Measurements from ENCODE around the gene BLM.
"Not testable (repeated sequence)": the region's sequence is repeated elsewhere in the genome, so short reads cannot be mapped to it uniquely, and the experiment has no call there.

Gene BLM

DNA sequence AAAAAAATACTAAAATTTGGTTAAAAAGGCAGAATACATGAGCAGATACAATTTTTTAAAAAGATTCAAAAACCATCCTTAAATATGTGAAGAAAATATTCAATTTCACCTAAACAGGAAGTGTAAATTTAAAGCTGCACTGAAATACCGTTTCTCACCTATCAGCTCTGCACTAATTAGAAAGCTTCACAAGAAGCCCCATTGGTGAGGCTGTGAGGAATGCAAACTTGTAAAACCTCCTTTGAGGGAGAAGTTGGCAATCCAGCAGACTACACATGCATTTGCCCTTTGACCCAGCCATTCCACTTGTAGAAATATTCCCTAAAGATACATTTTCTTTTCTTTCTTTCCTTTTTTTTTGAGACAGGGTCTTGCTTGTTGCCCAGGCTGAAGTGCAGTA, 18.8 kb downstream of the BLM start:
- no peaks in the 10 kb centered on the region for H3K4me1 Mint-ChIP-seq
- TF ChIP-seq, protein P1, sequence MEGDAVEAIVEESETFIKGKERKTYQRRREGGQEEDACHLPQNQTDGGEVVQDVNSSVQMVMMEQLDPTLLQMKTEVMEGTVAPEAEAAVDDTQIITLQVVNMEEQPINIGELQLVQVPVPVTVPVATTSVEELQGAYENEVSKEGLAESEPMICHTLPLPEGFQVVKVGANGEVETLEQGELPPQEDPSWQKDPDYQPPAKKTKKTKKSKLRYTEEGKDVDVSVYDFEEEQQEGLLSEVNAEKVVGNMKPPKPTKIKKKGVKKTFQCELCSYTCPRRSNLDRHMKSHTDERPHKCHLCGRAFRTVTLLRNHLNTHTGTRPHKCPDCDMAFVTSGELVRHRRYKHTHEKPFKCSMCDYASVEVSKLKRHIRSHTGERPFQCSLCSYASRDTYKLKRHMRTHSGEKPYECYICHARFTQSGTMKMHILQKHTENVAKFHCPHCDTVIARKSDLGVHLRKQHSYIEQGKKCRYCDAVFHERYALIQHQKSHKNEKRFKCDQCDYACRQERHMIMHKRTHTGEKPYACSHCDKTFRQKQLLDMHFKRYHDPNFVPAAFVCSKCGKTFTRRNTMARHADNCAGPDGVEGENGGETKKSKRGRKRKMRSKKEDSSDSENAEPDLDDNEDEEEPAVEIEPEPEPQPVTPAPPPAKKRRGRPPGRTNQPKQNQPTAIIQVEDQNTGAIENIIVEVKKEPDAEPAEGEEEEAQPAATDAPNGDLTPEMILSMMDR (IDR thresholded peaks at IDR 0.05; ENCODE audit: unreplicated experiment in 3 of 3), result no peak
- H3K27me3 Mint-ChIP-seq (ENCODE audit: low read depth), result no peaks in the 10 kb centered on the region
- no peak overlapping the region for H3K27ac Mint-ChIP-seq
- peaks cover 28% of the 10 kb centered on the region for H3K36me3 Mint-ChIP-seq (ENCODE audit: low read depth)
- peaks cover 7% of the 10 kb centered on the region for H3K9me3 Mint-ChIP-seq
- no peak overlapping the region for H3K4me3 Mint-ChIP-seq

DNA sequence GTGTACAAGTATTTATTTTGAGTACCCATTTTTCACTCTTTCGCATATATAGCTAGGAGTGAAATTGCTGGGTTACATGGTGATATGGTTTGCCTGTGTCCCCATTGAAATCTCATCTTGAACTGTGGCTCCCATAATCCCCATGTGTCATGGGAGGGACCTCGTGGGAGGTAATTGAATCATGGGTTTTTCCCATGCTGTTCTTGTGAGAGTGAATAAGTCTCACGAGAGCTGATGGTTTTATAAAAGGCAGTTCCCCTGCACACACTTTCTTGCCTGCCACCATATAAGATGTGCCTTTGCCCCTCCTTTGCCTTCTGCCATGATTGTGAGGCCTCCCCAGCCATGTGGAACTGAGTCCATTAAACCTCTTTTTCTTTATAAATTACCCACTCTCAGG, 23.4 kb downstream of the BLM start:
- not testable (repeated sequence) for H3K9me3 Mint-ChIP-seq

DNA sequence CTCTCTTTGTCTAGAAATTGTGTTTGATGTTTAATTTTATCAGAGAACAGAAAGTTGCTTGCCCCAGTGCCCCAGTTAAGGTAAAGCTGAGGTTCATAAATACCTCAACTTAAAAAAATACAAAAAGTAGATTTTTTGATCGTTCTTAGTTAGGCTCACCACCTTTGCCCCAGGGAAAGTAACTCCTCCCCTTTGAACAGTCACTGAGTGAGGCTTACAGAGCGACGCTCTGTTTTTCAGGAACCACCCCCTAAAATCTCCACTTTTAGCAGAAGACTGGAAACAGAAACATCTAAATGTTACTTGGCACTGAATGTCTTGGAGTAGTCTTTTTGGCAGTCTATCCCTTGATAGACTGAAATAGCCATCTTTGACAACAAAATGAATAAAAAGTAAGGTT, 24.9 kb downstream of the BLM start:
- peaks cover 9% of the 10 kb centered on the region for H3K36me3 Mint-ChIP-seq (ENCODE audit: low read depth)

More for the DNA sequence above, 23.4 kb downstream of the BLM start:
- H3K27ac Mint-ChIP-seq; H3K36me3 Mint-ChIP-seq (ENCODE audit: low read depth); H3K27me3 Mint-ChIP-seq (ENCODE audit: low read depth); H3K4me1 Mint-ChIP-seq; H3K4me3 Mint-ChIP-seq: not testable (repeated sequence)

DNA sequence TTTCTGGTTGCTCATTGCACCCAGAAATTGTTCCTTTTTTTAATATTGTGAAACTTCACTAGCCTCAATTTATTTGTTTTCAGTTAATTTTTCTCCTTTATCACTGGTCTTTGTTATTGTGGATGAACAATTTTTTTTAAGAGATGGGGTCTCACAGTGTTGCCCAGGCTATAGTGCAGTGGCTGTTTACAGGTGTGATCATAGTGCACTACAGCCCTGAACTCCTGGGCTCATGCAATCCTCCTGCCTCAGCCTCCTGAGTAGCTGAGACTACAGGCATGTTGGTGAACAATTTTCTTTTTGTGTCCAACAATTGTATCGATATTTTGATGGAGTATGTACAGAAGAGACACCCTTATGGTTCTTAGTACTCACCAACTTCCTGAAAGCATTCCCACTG, 26.3 kb downstream of the BLM start:
- no peak overlapping the region for H3K27ac Mint-ChIP-seq
- H3K9me3 Mint-ChIP-seq, result peaks cover 7% of the 10 kb centered on the region
- H3K27me3 Mint-ChIP-seq (ENCODE audit: low read depth), result no peaks in the 10 kb centered on the region
- peaks cover 12% of the 10 kb centered on the region for H3K36me3 Mint-ChIP-seq (ENCODE audit: low read depth)
- no peaks in the 10 kb centered on the region for H3K4me1 Mint-ChIP-seq
- TF ChIP-seq, protein P1 (IDR thresholded peaks at IDR 0.05; ENCODE audit: unreplicated experiment in 3 of 3), result no peak
- no peak overlapping the region for H3K4me3 Mint-ChIP-seq

More for the DNA sequence above, 24.9 kb downstream of the BLM start:
- Mint-ChIP-seq H3K4me1 (no peaks in the 10 kb centered on the region), H3K27me3 (ENCODE audit: low read depth) (no peaks in the 10 kb centered on the region), H3K4me3 (no peak overlapping the region), H3K9me3 (peaks cover 7% of the 10 kb centered on the region), H3K27ac (no peak overlapping the region)
- TF ChIP-seq, protein P1 (IDR thresholded peaks at IDR 0.05; ENCODE audit: unreplicated experiment in 3 of 3), result no peak

DNA sequence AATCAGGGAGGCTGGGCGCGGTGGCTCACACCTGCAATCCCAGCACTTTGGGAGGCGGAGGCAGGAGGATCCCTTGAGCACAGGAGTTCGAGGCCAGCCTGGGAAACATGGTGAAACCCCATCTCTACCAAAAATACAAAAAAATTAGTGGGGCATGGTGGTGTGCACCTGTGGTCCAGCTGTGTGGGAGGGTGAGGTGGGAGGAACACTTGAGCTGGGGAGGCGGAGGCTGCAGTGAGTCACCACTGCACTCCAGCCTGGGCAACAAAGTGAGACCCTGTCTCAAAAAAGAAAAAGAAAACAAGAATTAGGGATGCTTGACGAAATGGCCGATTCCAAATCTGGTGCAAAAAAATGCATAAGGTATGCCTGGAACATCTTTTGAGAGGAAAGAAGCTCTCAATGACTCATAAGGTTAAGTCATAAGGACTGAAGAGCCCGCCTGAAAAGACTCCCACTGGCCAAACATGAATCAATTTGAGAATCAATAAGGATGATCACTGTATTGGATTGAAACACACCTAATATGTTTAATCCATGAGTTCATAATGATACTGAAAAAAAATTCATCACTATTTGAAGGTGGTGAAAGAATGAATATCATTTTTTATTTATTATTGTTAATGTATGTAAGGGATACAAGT, 27.7 kb downstream of the BLM start:
- no peak overlapping the region for H3K4me3 Mint-ChIP-seq
- H3K9me3 Mint-ChIP-seq, result peaks cover 7% of the 10 kb centered on the region
- H3K27ac Mint-ChIP-seq, result no peak overlapping the region
- H3K36me3 Mint-ChIP-seq (ENCODE audit: low read depth), result peaks cover 7% of the 10 kb centered on the region
- TF ChIP-seq, protein P1 (IDR thresholded peaks at IDR 0.05; ENCODE audit: unreplicated experiment in 3 of 3), result no peak
- H3K27me3 Mint-ChIP-seq (ENCODE audit: low read depth), result no peaks in the 10 kb centered on the region
- H3K4me1 Mint-ChIP-seq, result no peaks in the 10 kb centered on the region

DNA sequence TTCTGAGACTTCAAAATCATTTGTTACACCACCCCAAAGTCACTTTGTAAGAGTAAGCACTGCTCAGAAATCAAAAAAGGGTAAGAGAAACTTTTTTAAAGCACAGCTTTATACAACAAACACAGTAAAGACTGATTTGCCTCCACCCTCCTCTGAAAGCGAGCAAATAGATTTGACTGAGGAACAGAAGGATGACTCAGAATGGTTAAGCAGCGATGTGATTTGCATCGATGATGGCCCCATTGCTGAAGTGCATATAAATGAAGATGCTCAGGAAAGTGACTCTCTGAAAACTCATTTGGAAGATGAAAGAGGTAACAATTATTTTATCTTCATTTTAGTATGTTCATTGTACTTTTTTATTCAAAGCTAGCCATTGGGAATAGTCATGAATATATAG, 32.6 kb downstream of the BLM start:
- Mint-ChIP-seq H3K27ac (no peak overlapping the region), H3K4me1 (no peaks in the 10 kb centered on the region), H3K27me3 (ENCODE audit: low read depth) (no peaks in the 10 kb centered on the region), H3K36me3 (ENCODE audit: low read depth) (peaks cover 3% of the 10 kb centered on the region), H3K9me3 (no peaks in the 10 kb centered on the region), H3K4me3 (no peak overlapping the region)
- TF ChIP-seq, protein P1 (IDR thresholded peaks at IDR 0.05; ENCODE audit: unreplicated experiment in 3 of 3), result no peak
